HL-60 (cell line): ENCODE measurements around the gene ABHD16A.

Experiments
- GABPA ChIP-seq: IDR thresholded peaks from 2 replicates; pipeline ENCODE4 v1.6.1; 2012; ENCODE audit warnings: low read depth
- POLR2AphosphoS5 ChIP-seq: IDR thresholded peaks from 2 replicates; pipeline ENCODE4 v1.6.1; 2012; ENCODE audit warnings: low read depth
- SPI1 ChIP-seq: IDR thresholded peaks from 2 replicates; pipeline ENCODE4 v1.6.1; 2012; ENCODE audit warnings: low read depth, mild to moderate bottlenecking, borderline replicate concordance
- TF ChIP-seq, protein P1 (sequence below): IDR thresholded peaks from one replicate; pipeline ENCODE4 v1.5.1; 2011; ENCODE audit warnings: low read length, control low read depth, inconsistent platforms; ENCODE audit not compliant: insufficient read depth
- TF ChIP-seq, protein P2 (sequence below): IDR thresholded peaks from 2 replicates; pipeline ENCODE4 v1.6.1; 2012; ENCODE audit warnings: low read depth; ENCODE audit not compliant: insufficient replicate concordance

DNA sequence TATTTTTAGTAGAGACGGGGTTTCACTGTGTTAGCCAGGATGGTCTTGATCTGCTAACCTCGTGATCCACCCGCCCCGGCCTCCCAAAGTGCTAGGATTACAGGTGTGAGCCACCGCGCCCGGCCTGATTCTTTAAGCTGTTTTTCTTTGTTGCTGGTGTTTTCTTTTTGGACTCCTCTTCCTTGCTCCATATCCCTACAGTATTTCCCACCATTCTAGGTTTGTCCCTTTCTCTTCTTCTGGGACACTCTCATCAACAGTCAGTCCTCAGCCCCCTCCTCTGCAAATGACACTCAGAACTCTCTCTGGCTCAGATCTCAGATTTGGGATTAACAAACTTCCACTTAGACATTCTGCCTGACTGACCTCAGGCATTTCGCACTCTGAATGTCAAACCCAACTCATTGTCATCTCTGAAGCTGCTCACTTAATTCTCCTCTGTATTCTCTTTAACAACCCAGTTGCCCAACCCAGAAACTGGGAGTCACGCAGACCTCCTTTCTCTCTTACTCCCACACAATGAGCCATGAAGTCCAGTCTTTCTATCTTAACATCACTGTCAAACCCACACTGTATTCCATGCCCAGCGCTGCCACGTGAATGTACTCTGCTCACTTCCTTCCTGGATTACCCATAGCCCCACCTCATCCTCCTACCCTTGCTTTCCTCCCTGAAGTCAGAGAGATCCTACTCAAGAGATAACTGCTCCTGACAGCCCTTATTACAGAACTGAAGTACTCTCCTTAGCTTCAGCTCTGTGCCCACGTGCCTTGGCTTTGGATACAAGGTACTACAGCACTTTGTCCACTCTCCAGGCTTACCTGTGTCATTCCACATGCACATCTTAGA lies 22.6 kb upstream of the ABHD16A start:
- TF ChIP-seq, protein P1, sequence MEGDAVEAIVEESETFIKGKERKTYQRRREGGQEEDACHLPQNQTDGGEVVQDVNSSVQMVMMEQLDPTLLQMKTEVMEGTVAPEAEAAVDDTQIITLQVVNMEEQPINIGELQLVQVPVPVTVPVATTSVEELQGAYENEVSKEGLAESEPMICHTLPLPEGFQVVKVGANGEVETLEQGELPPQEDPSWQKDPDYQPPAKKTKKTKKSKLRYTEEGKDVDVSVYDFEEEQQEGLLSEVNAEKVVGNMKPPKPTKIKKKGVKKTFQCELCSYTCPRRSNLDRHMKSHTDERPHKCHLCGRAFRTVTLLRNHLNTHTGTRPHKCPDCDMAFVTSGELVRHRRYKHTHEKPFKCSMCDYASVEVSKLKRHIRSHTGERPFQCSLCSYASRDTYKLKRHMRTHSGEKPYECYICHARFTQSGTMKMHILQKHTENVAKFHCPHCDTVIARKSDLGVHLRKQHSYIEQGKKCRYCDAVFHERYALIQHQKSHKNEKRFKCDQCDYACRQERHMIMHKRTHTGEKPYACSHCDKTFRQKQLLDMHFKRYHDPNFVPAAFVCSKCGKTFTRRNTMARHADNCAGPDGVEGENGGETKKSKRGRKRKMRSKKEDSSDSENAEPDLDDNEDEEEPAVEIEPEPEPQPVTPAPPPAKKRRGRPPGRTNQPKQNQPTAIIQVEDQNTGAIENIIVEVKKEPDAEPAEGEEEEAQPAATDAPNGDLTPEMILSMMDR, result no peak
- TF ChIP-seq, protein P2, sequence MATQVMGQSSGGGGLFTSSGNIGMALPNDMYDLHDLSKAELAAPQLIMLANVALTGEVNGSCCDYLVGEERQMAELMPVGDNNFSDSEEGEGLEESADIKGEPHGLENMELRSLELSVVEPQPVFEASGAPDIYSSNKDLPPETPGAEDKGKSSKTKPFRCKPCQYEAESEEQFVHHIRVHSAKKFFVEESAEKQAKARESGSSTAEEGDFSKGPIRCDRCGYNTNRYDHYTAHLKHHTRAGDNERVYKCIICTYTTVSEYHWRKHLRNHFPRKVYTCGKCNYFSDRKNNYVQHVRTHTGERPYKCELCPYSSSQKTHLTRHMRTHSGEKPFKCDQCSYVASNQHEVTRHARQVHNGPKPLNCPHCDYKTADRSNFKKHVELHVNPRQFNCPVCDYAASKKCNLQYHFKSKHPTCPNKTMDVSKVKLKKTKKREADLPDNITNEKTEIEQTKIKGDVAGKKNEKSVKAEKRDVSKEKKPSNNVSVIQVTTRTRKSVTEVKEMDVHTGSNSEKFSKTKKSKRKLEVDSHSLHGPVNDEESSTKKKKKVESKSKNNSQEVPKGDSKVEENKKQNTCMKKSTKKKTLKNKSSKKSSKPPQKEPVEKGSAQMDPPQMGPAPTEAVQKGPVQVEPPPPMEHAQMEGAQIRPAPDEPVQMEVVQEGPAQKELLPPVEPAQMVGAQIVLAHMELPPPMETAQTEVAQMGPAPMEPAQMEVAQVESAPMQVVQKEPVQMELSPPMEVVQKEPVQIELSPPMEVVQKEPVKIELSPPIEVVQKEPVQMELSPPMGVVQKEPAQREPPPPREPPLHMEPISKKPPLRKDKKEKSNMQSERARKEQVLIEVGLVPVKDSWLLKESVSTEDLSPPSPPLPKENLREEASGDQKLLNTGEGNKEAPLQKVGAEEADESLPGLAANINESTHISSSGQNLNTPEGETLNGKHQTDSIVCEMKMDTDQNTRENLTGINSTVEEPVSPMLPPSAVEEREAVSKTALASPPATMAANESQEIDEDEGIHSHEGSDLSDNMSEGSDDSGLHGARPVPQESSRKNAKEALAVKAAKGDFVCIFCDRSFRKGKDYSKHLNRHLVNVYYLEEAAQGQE, result no peak
- no peak for TF ChIP-seq POLR2AphosphoS5
- TF ChIP-seq GABPA, result no peak
- no peak for TF ChIP-seq SPI1
